Loucy (cell line): ENCODE measurements around the gene ITPKA.

Source experiments
- CTCF ChIP-seq: fragments of 200-600 bp; sonication (generic); conservative IDR thresholded peaks from 2 replicates; pipeline ENCODE4 v1.5.1; 2014; ENCODE audit warnings: mild to moderate bottlenecking, antibody characterized with exemption, low read length
- EZH2phosphoT487 ChIP-seq: fragments of 200-600 bp; IDR thresholded peaks from 2 replicates; pipeline ENCODE4 v1.6.1; 2018; ENCODE audit warnings: antibody characterized with exemption, mild to moderate bottlenecking, moderate library complexity, borderline replicate concordance

GRCh38 chr15:41445399-41445798, 48.3 kb upstream of the ITPKA start:
- no peak for TF ChIP-seq CTCF
- TF ChIP-seq EZH2phosphoT487, result no peak
